ENCODE results near the gene SLC41A3. TPM values are rescaled to one million over a fixed set of nuclear protein-coding genes. Genes with fewer than 3 reads are reported as not detected.
A peak's percentile ranks its signal among the peaks of the same experiment; 100 is the strongest.

The SLC41A3 gene
- total RNA-seq, 3 donors from 2014 or later = 23.0 to 33.9 (median 31.2) TPM

- Histone ChIP-seq H3K4me1 (ENCODE audit: low read depth) (no peaks in the 10 kb centered on the region), H3K4me3 (no peak overlapping the region), H3K9me3 (no peaks in the 10 kb centered on the region), H3K36me3 (ENCODE audit: low read depth) (no peaks in the 10 kb centered on the region)
- ATAC-seq (no peak), DNase-seq (no peak)
- TF ChIP-seq CTCF (IDR thresholded peaks at IDR 0.05) = no peak
- intact Hi-C loops (cut with DNase I, micrococcal nuclease) = no loop called here
These were observed 27.2 kb upstream of the SLC41A3 start for GRCh38 chr3:126111126-126111551.

- TF ChIP-seq CTCF (IDR thresholded peaks at IDR 0.05) = no peak
- intact Hi-C loops (cut with DNase I, micrococcal nuclease) = no loop called here
- no peaks in the 10 kb centered on the region for H3K36me3 ChIP-seq (ENCODE audit: low read depth)
- H3K4me3 ChIP-seq = no peak overlapping the region
- H3K4me1 ChIP-seq (ENCODE audit: low read depth) = no peaks in the 10 kb centered on the region
- ATAC-seq (no peak), DNase-seq (no peak)
- H3K9me3 ChIP-seq = no peaks in the 10 kb centered on the region
These were observed 26.7 kb upstream of the SLC41A3 start for GRCh38 chr3:126110431-126111125.

- H3K36me3 ChIP-seq (ENCODE audit: low read depth) = no peaks in the 10 kb centered on the region
- no peaks in the 10 kb centered on the region for H3K4me1 ChIP-seq (ENCODE audit: low read depth)
- DNase-seq = peak in 1 of 3 donors; percentile 36
- intact Hi-C loops (cut with DNase I, micrococcal nuclease) = no loop called here
- H3K4me3 ChIP-seq = no peak overlapping the region
- no peak for TF ChIP-seq CTCF (IDR thresholded peaks at IDR 0.05)
- H3K9me3 ChIP-seq = no peaks in the 10 kb centered on the region
- ATAC-seq = no peak
These were observed 25.9 kb upstream of the SLC41A3 start for GRCh38 chr3:126109880-126110235.

- ATAC-seq = no peak
- Histone ChIP-seq H3K4me1 (ENCODE audit: low read depth) (no peaks in the 10 kb centered on the region), H3K4me3 (no peak overlapping the region), H3K9me3 (no peaks in the 10 kb centered on the region), H3K36me3 (ENCODE audit: low read depth) (no peaks in the 10 kb centered on the region)
- DNase-seq = no peak
- intact Hi-C loops (cut with DNase I, micrococcal nuclease) = no loop called here
- no peak for TF ChIP-seq CTCF (IDR thresholded peaks at IDR 0.05)
These were observed 25.4 kb upstream of the SLC41A3 start for GRCh38 chr3:126109146-126109879.

GRCh38 chr3:126108676-126109050 is 24.7 kb upstream of the SLC41A3 start:
- Histone ChIP-seq H3K9me3 (no peaks in the 10 kb centered on the region), H3K4me3 (no peak overlapping the region), H3K36me3 (ENCODE audit: low read depth) (no peaks in the 10 kb centered on the region), H3K4me1 (ENCODE audit: low read depth) (no peaks in the 10 kb centered on the region)
- intact Hi-C loops (cut with DNase I, micrococcal nuclease) = no loop called here
- DNase-seq (no peak), ATAC-seq (no peak)
- TF ChIP-seq CTCF (IDR thresholded peaks at IDR 0.05) = no peak

Measured in mucosa of descending colon (tissue), 3 donors.